ENCODE data around the gene TUSC7. TPM values are rescaled to one million over a fixed set of nuclear protein-coding genes. Genes with fewer than 3 reads are reported as not detected.

Gene TUSC7
- not detected for total RNA-seq

GRCh38 chr3:116709479-116709878 is at the start of gene TUSC7:
TSS of gene TUSC7 (plus strand) at chr3:116709779.
- Histone ChIP-seq H3K9me3 (ENCODE audit: low read depth, low read length) (no peaks in the 10 kb centered on the region), H3K4me1 (ENCODE audit: insufficient read depth, low read length) (no peaks in the 10 kb centered on the region), H3K4me3 (ENCODE audit: low read length) (no peak within 1 kb of the TSS), H3K27me3 (ENCODE audit: insufficient read depth, low read length) (no peaks in the 10 kb centered on the region)

GRCh38 chr3:116661196-116661595 is 48.4 kb upstream of the TUSC7 start:
- no peaks in the 10 kb centered on the region for H3K27me3 ChIP-seq (ENCODE audit: insufficient read depth, low read length)
- no peaks in the 10 kb centered on the region for H3K9me3 ChIP-seq (ENCODE audit: low read depth, low read length)
- no peak overlapping the region for H3K4me3 ChIP-seq (ENCODE audit: low read length)
- H3K4me1 ChIP-seq (ENCODE audit: insufficient read depth, low read length): no peaks in the 10 kb centered on the region

- no peaks in the 10 kb centered on the region for H3K4me1 ChIP-seq (ENCODE audit: insufficient read depth, low read length)
- no peak overlapping the region for H3K4me3 ChIP-seq (ENCODE audit: low read length)
- no peaks in the 10 kb centered on the region for H3K27me3 ChIP-seq (ENCODE audit: insufficient read depth, low read length)
- no peaks in the 10 kb centered on the region for H3K9me3 ChIP-seq (ENCODE audit: low read depth, low read length)
Measured at GRCh38 chr3:116663161-116664110, 46.1 kb upstream of the TUSC7 start.

- no peaks in the 10 kb centered on the region for H3K4me1 ChIP-seq (ENCODE audit: insufficient read depth, low read length)
- H3K4me3 ChIP-seq (ENCODE audit: low read length): no peak overlapping the region
- no peaks in the 10 kb centered on the region for H3K9me3 ChIP-seq (ENCODE audit: low read depth, low read length)
- H3K27me3 ChIP-seq (ENCODE audit: insufficient read depth, low read length): no peaks in the 10 kb centered on the region
Measured at GRCh38 chr3:116667324-116667723, 42.3 kb upstream of the TUSC7 start.

GRCh38 chr3:116667791-116668190 is 41.8 kb upstream of the TUSC7 start:
- Histone ChIP-seq H3K4me1 (ENCODE audit: insufficient read depth, low read length) (no peaks in the 10 kb centered on the region), H3K4me3 (ENCODE audit: low read length) (no peak overlapping the region), H3K9me3 (ENCODE audit: low read depth, low read length) (no peaks in the 10 kb centered on the region), H3K27me3 (ENCODE audit: insufficient read depth, low read length) (no peaks in the 10 kb centered on the region)

GRCh38 chr3:116669576-116669975 is 40.0 kb upstream of the TUSC7 start:
- H3K4me3 ChIP-seq (ENCODE audit: low read length): no peak overlapping the region
- H3K4me1 ChIP-seq (ENCODE audit: insufficient read depth, low read length): no peaks in the 10 kb centered on the region
- no peaks in the 10 kb centered on the region for H3K27me3 ChIP-seq (ENCODE audit: insufficient read depth, low read length)
- H3K9me3 ChIP-seq (ENCODE audit: low read depth, low read length): no peaks in the 10 kb centered on the region

- Histone ChIP-seq H3K9me3 (ENCODE audit: low read depth, low read length) (no peaks in the 10 kb centered on the region), H3K27me3 (ENCODE audit: insufficient read depth, low read length) (no peaks in the 10 kb centered on the region), H3K4me3 (ENCODE audit: low read length) (no peak overlapping the region), H3K4me1 (ENCODE audit: insufficient read depth, low read length) (no peaks in the 10 kb centered on the region)
Measured at GRCh38 chr3:116671151-116671550, 38.4 kb upstream of the TUSC7 start.

GRCh38 chr3:116678853-116679252 is 30.7 kb upstream of the TUSC7 start:
- no peaks in the 10 kb centered on the region for H3K27me3 ChIP-seq (ENCODE audit: insufficient read depth, low read length)
- H3K4me1 ChIP-seq (ENCODE audit: insufficient read depth, low read length): no peaks in the 10 kb centered on the region
- no peaks in the 10 kb centered on the region for H3K9me3 ChIP-seq (ENCODE audit: low read depth, low read length)
- H3K4me3 ChIP-seq (ENCODE audit: low read length): no peak overlapping the region

GRCh38 chr3:116691041-116691440 is 18.5 kb upstream of the TUSC7 start:
- no peak overlapping the region for H3K4me3 ChIP-seq (ENCODE audit: low read length)
- no peaks in the 10 kb centered on the region for H3K27me3 ChIP-seq (ENCODE audit: insufficient read depth, low read length)

GRCh38 chr3:116701070-116701469 is 8.5 kb upstream of the TUSC7 start:
- Histone ChIP-seq H3K9me3 (ENCODE audit: low read depth, low read length) (no peaks in the 10 kb centered on the region), H3K27me3 (ENCODE audit: insufficient read depth, low read length) (no peaks in the 10 kb centered on the region)

More at GRCh38 chr3:116691041-116691440, 18.5 kb upstream of the TUSC7 start:
- H3K9me3 ChIP-seq (ENCODE audit: low read depth, low read length): no peaks in the 10 kb centered on the region
- H3K4me1 ChIP-seq (ENCODE audit: insufficient read depth, low read length): no peaks in the 10 kb centered on the region

GRCh38 chr3:116702334-116702733 is 7.2 kb upstream of the TUSC7 start:
- Histone ChIP-seq H3K9me3 (ENCODE audit: low read depth, low read length) (no peaks in the 10 kb centered on the region), H3K27me3 (ENCODE audit: insufficient read depth, low read length) (no peaks in the 10 kb centered on the region), H3K4me3 (ENCODE audit: low read length) (no peak overlapping the region), H3K4me1 (ENCODE audit: insufficient read depth, low read length) (no peaks in the 10 kb centered on the region)

More at GRCh38 chr3:116701070-116701469, 8.5 kb upstream of the TUSC7 start:
- Histone ChIP-seq H3K4me3 (ENCODE audit: low read length) (no peak overlapping the region), H3K4me1 (ENCODE audit: insufficient read depth, low read length) (no peaks in the 10 kb centered on the region)

- no peaks in the 10 kb centered on the region for H3K4me1 ChIP-seq (ENCODE audit: insufficient read depth, low read length)
- no peaks in the 10 kb centered on the region for H3K9me3 ChIP-seq (ENCODE audit: low read depth, low read length)
- H3K27me3 ChIP-seq (ENCODE audit: insufficient read depth, low read length): no peaks in the 10 kb centered on the region
- no peak overlapping the region for H3K4me3 ChIP-seq (ENCODE audit: low read length)
Measured at GRCh38 chr3:116707531-116707930, 2.0 kb upstream of the TUSC7 start.

GRCh38 chr3:116716490-116716889 is 6.9 kb downstream of the TUSC7 start:
- Histone ChIP-seq H3K9me3 (ENCODE audit: low read depth, low read length) (no peaks in the 10 kb centered on the region), H3K4me1 (ENCODE audit: insufficient read depth, low read length) (no peaks in the 10 kb centered on the region), H3K27me3 (ENCODE audit: insufficient read depth, low read length) (no peaks in the 10 kb centered on the region), H3K4me3 (ENCODE audit: low read length) (no peak overlapping the region)

- Histone ChIP-seq H3K27me3 (ENCODE audit: insufficient read depth, low read length) (no peaks in the 10 kb centered on the region), H3K4me1 (ENCODE audit: insufficient read depth, low read length) (no peaks in the 10 kb centered on the region), H3K4me3 (ENCODE audit: low read length) (no peak overlapping the region), H3K9me3 (ENCODE audit: low read depth, low read length) (no peaks in the 10 kb centered on the region)
Measured at GRCh38 chr3:116717566-116717965, 8.0 kb downstream of the TUSC7 start.

- no peaks in the 10 kb centered on the region for H3K27me3 ChIP-seq (ENCODE audit: insufficient read depth, low read length)
- H3K4me1 ChIP-seq (ENCODE audit: insufficient read depth, low read length): no peaks in the 10 kb centered on the region
- H3K4me3 ChIP-seq (ENCODE audit: low read length): no peak overlapping the region
- no peaks in the 10 kb centered on the region for H3K9me3 ChIP-seq (ENCODE audit: low read depth, low read length)
Measured at GRCh38 chr3:116728454-116728853, 18.9 kb downstream of the TUSC7 start.

GRCh38 chr3:116734243-116734642 is 24.7 kb downstream of the TUSC7 start:
- Histone ChIP-seq H3K27me3 (ENCODE audit: insufficient read depth, low read length) (no peaks in the 10 kb centered on the region), H3K4me1 (ENCODE audit: insufficient read depth, low read length) (no peaks in the 10 kb centered on the region), H3K9me3 (ENCODE audit: low read depth, low read length) (no peaks in the 10 kb centered on the region), H3K4me3 (ENCODE audit: low read length) (no peak overlapping the region)
